Rectal smooth muscle tissue (tissue), 1 donor: Measurements from ENCODE around the gene DPP6.
"Not testable (repeated sequence)": the region's sequence is repeated elsewhere in the genome, so short reads cannot be mapped to it uniquely, and the experiment has no call there.

Experiments used
- H3K27ac ChIP-seq: one replicate; pipeline ENCODE4 v1.7.0; 2013; ENCODE audit warnings: low read depth, low read length, inconsistent platforms
- H3K27me3 ChIP-seq: one replicate; pipeline ENCODE4 v1.7.0; 2013; ENCODE audit warnings: low read length; ENCODE audit not compliant: control insufficient read depth, insufficient read depth
- H3K36me3 ChIP-seq: one replicate; pipeline ENCODE4 v1.7.0; 2013; ENCODE audit warnings: low read length; ENCODE audit not compliant: control insufficient read depth, insufficient read depth
- H3K4me1 ChIP-seq: one replicate; pipeline ENCODE4 v1.7.0; 2013; ENCODE audit warnings: low read length; ENCODE audit not compliant: control insufficient read depth, insufficient read depth
- H3K4me3 ChIP-seq: one replicate; pipeline ENCODE4 v1.7.0; 2013; ENCODE audit warnings: low read length
- H3K9ac ChIP-seq: one replicate; pipeline ENCODE4 v1.7.0; 2013; ENCODE audit warnings: low read length

The DPP6 gene

GRCh38 chr7:154051643-154052529 is at the start of gene DPP6:
TSS of gene DPP6 (plus strand) at chr7:154052398.
- H3K4me1 ChIP-seq, H3K4me3 ChIP-seq, H3K36me3 ChIP-seq, H3K27ac ChIP-seq, H3K27me3 ChIP-seq, H3K9ac ChIP-seq: not testable (repeated sequence)

GRCh38 chr7:154009423-154009911 is 42.7 kb upstream of the DPP6 start:
- H3K9ac ChIP-seq, H3K4me3 ChIP-seq, H3K36me3 ChIP-seq, H3K27me3 ChIP-seq, H3K4me1 ChIP-seq, H3K27ac ChIP-seq: not testable (repeated sequence)

DNA sequence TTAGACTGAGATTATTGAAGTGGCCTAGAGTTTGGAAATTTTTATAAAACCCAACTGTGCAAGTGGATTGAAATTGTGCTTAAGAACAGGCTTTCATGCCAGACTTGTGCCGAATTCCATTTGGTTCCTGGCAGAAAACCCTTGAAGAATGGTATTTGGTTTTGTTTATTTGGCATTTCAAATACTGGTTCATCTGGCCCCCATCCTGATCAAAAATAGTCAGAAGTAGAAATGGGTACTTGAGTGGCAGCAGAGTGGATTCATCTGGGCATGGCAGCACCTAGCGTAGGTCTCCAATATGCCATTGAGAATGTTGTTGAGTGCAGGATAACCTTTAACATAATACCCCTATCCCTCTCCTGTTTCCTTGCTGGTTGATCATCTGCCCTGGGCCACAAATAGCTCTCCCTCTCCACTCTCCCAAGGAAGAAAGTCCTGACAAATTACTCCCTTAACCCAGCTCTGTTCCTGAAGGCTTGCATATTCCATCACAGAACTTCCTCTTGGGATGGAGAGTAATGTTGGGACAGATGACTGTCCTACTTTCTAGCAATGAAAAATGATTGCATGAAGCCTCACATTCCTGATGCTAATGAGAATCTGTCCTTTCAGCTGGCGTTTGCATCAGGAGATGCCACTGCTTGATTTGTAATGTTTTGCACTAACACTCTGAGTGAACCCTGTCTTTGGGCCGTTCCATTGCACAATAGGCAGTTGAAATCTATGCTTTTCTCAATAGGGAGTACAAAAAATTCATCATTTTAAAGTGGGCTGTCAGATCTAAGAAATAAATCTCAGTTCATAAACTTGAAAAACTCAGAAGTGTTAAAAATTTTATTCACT is 41.3 kb upstream of the DPP6 start:
- not testable (repeated sequence) for H3K9ac ChIP-seq, H3K4me3 ChIP-seq, H3K4me1 ChIP-seq, H3K27ac ChIP-seq, H3K27me3 ChIP-seq, H3K36me3 ChIP-seq

DNA sequence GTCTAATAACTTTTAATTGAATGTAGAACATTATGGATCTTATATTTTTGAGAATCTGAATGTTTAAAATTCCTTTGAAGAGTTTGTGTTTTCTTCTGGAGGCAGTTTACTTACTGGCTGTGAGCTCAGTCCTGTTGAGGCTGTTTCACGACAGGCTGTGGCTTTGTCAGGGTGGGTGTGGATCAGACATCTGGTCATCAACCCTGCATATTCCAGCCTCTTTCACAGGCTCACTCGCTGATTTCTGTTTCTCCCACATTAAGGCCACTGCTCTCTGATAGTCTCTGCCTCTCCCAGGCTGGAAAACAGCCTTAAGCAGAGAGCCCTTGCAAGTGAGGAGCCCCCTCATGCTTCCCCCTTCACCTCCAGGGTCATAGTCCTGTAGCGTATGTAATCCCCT is 39.4 kb upstream of the DPP6 start:
- H3K36me3 ChIP-seq, H3K9ac ChIP-seq, H3K27me3 ChIP-seq, H3K4me3 ChIP-seq, H3K4me1 ChIP-seq, H3K27ac ChIP-seq: not testable (repeated sequence)

- H3K9ac ChIP-seq, H3K27me3 ChIP-seq, H3K27ac ChIP-seq, H3K36me3 ChIP-seq, H3K4me1 ChIP-seq, H3K4me3 ChIP-seq: not testable (repeated sequence)
These were observed 36.6 kb upstream of the DPP6 start for GRCh38 chr7:154015636-154016035.

- not testable (repeated sequence) for H3K9ac ChIP-seq, H3K4me1 ChIP-seq, H3K27me3 ChIP-seq, H3K36me3 ChIP-seq, H3K27ac ChIP-seq, H3K4me3 ChIP-seq
These were observed 33.8 kb upstream of the DPP6 start for GRCh38 chr7:154018354-154018753.

DNA sequence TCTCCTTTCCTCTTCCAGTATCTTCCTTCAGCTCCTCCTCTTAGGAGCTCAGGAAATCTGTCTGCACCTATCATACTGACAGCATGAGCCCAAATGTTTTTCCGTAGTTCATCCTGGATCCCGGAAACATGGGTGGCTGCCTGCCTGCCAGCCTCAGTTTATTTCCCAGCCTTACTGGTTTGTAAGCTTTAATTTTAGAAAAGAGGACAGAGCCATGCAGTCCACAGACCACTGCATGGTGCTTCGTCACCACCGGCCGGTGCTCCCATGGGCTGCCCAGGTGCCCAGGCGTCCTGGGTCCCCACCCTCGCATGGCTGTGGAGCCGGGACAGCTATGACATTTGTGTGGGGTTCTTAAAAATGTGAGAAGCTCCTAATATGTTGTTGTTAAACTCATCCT is 24.4 kb upstream of the DPP6 start:
- H3K9ac ChIP-seq, H3K27ac ChIP-seq, H3K4me3 ChIP-seq, H3K4me1 ChIP-seq, H3K27me3 ChIP-seq, H3K36me3 ChIP-seq: not testable (repeated sequence)

- not testable (repeated sequence) for H3K4me3 ChIP-seq, H3K4me1 ChIP-seq, H3K27me3 ChIP-seq, H3K27ac ChIP-seq, H3K9ac ChIP-seq, H3K36me3 ChIP-seq
These were observed 21.6 kb upstream of the DPP6 start for GRCh38 chr7:154030476-154031080.

DNA sequence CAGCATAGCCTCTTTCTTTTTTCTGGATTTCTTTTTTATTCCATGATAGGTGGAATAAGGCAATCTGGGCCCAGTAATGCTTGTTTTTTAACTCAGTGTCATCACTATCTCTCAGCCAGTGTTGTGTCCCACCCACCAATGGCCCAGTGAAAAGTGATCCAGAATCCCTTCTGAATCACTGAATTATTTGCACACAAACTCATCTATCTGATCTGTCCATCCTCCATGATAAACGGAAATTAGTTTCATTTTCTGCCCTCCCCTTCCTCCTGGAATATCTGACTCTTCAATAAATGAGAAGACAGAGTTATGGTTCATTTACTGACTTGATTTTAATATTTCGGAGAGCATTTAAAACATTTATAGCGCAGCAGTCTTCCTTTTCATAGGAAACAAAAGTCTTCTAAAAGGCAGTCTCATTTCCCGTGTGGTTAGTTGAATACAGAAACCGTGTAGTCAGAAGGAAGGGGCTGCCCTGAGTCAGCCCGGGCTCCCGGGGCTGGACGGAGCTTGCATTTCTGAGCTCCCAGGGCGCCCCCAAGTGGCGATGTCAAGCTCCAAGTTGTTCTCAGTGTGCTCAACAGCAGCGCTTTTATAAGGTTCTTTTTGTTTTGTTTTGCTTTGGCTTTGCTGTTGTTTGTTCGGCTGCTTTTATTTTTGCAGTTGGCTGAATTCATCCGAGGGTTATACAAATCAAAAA is 12.6 kb upstream of the DPP6 start:
- H3K27ac ChIP-seq, H3K36me3 ChIP-seq, H3K27me3 ChIP-seq, H3K9ac ChIP-seq, H3K4me1 ChIP-seq, H3K4me3 ChIP-seq: not testable (repeated sequence)

GRCh38 chr7:154050394-154050793 is 1.8 kb upstream of the DPP6 start:
- H3K4me1 ChIP-seq, H3K9ac ChIP-seq, H3K4me3 ChIP-seq, H3K27ac ChIP-seq, H3K27me3 ChIP-seq, H3K36me3 ChIP-seq: not testable (repeated sequence)

GRCh38 chr7:154051006-154051642 is 1.1 kb upstream of the DPP6 start:
- not testable (repeated sequence) for H3K27me3 ChIP-seq, H3K36me3 ChIP-seq, H3K27ac ChIP-seq, H3K4me1 ChIP-seq, H3K9ac ChIP-seq, H3K4me3 ChIP-seq
